ENCODE measurements around the gene FHIT.

The FHIT gene

GRCh38 chr3:60445446-60445845 lies 805.8 kb downstream of the FHIT start:
- TF ChIP-seq CTCF (conservative IDR thresholded peaks at IDR 0.05; ENCODE audit: low read depth, low read length) = no peak
- no peak for DNase-seq (ENCODE audit: low read depth)
- no peak overlapping the region for H3K4me3 ChIP-seq (ENCODE audit: low read depth, low read length)

GRCh38 chr3:60444898-60445437 lies 806.3 kb downstream of the FHIT start:
- DNase-seq (ENCODE audit: low read depth) = no peak
- no peak overlapping the region for H3K4me3 ChIP-seq (ENCODE audit: low read depth, low read length)
- no peak for TF ChIP-seq CTCF (conservative IDR thresholded peaks at IDR 0.05; ENCODE audit: low read depth, low read length)

- no peak for TF ChIP-seq CTCF (conservative IDR thresholded peaks at IDR 0.05; ENCODE audit: low read depth, low read length)
- no peak overlapping the region for H3K4me3 ChIP-seq (ENCODE audit: low read depth, low read length)
- no peak for DNase-seq (ENCODE audit: low read depth)
Measured at GRCh38 chr3:60440869-60441268, 810.4 kb downstream of the FHIT start.

- TF ChIP-seq CTCF (conservative IDR thresholded peaks at IDR 0.05; ENCODE audit: low read depth, low read length) = no peak
- no peak for DNase-seq (ENCODE audit: low read depth)
- H3K4me3 ChIP-seq (ENCODE audit: low read depth, low read length) = no peak overlapping the region
Measured at GRCh38 chr3:60435941-60436650, 815.2 kb downstream of the FHIT start.

GRCh38 chr3:60434950-60435349 lies 816.3 kb downstream of the FHIT start:
- DNase-seq (ENCODE audit: low read depth) = no peak
- TF ChIP-seq CTCF (conservative IDR thresholded peaks at IDR 0.05; ENCODE audit: low read depth, low read length) = no peak
- no peak overlapping the region for H3K4me3 ChIP-seq (ENCODE audit: low read depth, low read length)

GRCh38 chr3:60434323-60434722 lies 816.9 kb downstream of the FHIT start:
- TF ChIP-seq CTCF (conservative IDR thresholded peaks at IDR 0.05; ENCODE audit: low read depth, low read length) = no peak
- no peak overlapping the region for H3K4me3 ChIP-seq (ENCODE audit: low read depth, low read length)
- no peak for DNase-seq (ENCODE audit: low read depth)

GRCh38 chr3:60431599-60431958 lies 819.7 kb downstream of the FHIT start:
- no peak overlapping the region for H3K4me3 ChIP-seq (ENCODE audit: low read depth, low read length)
- DNase-seq (ENCODE audit: low read depth) = peak; percentile 53
- TF ChIP-seq CTCF (conservative IDR thresholded peaks at IDR 0.05; ENCODE audit: low read depth, low read length) = peak; percentile 49
